GM10266 (cell line): Measurements from ENCODE around the gene PRKCA.

Experiments used
- DNase-seq: peaks from one replicate; pipeline ENCODE4 v3.0.0; 2012; ENCODE audit errors: extremely low spot score
- TF ChIP-seq, protein P1 (sequence below): IDR thresholded peaks from 2 replicates; pipeline ENCODE4 v1.5.1; 2012; ENCODE audit warnings: mild to moderate bottlenecking, low read depth; ENCODE audit not compliant: control insufficient read depth, insufficient read depth; ENCODE audit errors: missing control alignments

PRKCA gene

DNA sequence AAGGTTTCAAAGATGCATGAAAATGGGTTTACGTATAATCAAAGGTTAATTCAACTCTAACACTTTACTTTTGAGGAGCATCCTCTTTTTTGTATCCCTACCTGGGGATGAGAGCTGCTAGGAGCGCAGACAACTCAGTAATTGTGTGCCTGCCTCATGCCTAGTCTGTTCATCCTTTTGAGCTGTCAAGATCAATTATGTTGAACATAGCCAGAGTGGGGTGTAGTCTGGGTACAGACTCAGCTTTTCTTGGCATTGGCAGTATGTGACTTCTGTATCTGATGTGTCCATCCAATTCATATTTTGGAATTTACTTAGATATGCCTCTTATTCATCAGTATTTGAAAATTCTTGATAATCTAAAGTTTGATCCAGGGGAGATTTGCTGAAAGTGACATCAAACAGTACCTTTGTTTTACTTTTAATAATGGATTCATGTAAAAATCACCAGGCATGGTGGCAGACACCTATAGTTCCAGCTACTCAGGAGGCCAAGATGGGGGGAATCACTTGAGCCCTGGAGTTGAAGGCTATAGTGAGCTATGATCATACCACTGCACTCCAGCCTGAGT, 24.1 kb downstream of the PRKCA start:
- no peak for DNase-seq
- TF ChIP-seq, protein P1, sequence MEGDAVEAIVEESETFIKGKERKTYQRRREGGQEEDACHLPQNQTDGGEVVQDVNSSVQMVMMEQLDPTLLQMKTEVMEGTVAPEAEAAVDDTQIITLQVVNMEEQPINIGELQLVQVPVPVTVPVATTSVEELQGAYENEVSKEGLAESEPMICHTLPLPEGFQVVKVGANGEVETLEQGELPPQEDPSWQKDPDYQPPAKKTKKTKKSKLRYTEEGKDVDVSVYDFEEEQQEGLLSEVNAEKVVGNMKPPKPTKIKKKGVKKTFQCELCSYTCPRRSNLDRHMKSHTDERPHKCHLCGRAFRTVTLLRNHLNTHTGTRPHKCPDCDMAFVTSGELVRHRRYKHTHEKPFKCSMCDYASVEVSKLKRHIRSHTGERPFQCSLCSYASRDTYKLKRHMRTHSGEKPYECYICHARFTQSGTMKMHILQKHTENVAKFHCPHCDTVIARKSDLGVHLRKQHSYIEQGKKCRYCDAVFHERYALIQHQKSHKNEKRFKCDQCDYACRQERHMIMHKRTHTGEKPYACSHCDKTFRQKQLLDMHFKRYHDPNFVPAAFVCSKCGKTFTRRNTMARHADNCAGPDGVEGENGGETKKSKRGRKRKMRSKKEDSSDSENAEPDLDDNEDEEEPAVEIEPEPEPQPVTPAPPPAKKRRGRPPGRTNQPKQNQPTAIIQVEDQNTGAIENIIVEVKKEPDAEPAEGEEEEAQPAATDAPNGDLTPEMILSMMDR = no peak

- DNase-seq = no peak
- TF ChIP-seq, protein P1 = no peak
Observed at GRCh38 chr17:66330646-66331037, 28.2 kb downstream of the PRKCA start.

DNA sequence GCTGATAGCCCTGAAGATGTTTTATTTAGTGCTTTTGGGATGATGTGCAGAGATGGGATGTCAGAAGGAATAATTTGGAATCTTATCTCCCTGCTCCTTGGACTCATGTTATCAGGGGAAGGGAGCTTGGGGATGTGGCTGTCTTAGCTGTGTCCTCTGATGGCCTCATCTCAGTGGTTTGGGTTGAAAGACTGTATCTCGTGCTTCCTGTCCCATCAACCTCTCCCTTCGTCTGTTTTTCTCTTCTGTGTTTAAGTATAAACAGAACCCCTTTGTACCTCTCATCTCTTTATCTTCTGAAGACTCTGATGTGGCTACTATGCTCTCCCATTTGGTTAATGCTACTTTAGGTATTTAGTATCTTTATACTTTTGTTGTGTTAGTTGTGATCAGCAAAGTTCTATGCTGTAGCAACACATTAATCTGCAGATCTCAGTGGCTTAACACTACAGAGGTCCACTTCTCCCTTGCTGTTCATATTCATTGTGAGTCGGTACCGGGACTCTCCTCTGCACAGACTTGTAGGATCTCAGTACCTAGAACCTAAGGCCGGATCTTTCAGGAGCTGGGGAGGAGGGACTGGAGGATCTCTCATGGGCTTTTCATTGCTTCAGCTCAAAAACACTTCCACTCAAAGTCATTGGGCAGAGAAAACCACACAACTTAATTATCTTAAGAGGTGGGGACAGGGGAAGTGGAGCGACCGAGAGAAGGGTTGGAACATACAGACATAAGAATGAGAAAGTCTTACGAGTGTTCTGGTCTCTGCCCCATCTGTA, 28.8 kb downstream of the PRKCA start:
- TF ChIP-seq, protein P1 = no peak

GRCh38 chr17:66335797-66336196, 33.4 kb downstream of the PRKCA start:
- DNase-seq = no peak

More for the DNA sequence above, 28.8 kb downstream of the PRKCA start:
- DNase-seq = no peak

DNA sequence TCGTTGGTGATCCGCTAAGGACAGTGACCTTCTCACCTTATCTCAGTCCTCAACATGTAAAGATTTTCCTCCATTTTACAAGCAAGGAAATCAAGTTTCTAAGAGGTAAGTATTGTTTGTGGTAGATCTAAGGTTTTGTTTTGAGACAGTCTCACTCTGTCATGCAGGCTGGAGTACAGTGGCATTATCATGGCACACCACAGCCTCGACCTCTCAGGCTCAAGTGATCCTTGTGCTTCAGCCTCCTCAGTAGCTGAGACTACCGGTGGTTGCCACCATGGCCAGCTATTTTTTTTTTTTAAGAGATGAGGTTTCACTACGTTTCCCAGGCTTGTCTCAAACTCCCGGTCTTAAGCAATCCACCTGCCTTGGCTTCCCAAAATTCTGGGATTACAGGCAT, 34.9 kb downstream of the PRKCA start:
- no peak for DNase-seq

More at GRCh38 chr17:66335797-66336196, 33.4 kb downstream of the PRKCA start:
- TF ChIP-seq, protein P1 = no peak

DNA sequence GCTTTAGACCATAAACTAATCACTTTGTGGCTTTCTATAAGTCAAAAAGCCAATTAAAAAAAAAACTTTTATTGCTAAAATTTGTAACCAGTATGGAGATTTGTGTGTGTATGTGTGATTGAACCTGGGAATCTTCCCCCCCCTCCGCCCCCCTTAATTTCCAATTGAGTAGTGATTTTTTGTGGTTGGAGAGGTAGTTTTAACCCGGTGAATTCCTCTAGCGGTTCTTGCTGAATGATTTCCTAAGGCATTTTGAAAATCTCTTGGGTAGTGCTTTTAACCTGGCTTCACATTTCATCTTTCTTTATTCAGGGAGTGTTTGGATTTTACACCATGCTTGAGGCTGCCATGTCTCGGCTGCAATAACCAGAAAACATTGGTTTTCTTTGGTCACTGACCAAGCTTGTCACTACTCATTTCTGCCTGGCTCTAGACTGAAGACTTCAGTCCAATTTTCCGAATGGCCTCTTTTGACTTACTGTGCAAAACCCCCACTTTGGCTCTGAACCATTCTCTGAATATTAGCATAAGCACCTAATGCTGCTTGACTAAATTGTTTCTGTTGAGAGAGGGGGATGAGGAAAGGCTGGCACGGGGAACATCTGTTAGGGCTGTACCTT, 35.6 kb downstream of the PRKCA start:
- no peak for DNase-seq
- TF ChIP-seq, protein P1 = no peak

More for the DNA sequence above, 34.9 kb downstream of the PRKCA start:
- TF ChIP-seq, protein P1 = no peak

GRCh38 chr17:66338937-66339336, 36.5 kb downstream of the PRKCA start:
- TF ChIP-seq, protein P1 = no peak

More at GRCh38 chr17:66338937-66339336, 36.5 kb downstream of the PRKCA start:
- DNase-seq = no peak
